ENCODE results near the gene CEP63. TPM values are rescaled to one million over a fixed set of nuclear protein-coding genes. Genes with fewer than 3 reads are reported as not detected.

The CEP63 gene
- total RNA-seq, 4 donors from 2014 or later = 21.4 to 23.5 (median 22.4) TPM

DNA sequence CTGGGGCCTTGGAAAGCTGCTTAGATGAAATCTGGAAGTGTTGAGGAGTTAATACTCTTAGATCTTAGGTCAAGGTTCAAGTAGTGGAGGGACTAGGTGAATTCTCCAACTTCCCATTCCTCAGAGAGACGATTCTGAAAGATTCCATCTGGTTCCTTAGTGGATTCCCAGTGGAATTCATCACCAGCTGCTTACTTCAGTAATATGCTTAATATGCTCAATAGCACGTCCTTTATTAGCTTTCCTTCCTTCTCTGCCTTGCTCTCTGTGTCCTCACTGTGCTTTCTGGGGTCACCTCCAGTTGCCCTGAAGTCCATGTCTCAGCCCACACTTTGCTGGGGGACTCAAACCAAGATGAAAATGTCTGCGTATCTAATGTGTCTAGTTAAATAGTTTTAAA is 31.0 kb downstream of the CEP63 start:
- intact Hi-C loops (cut with DNase I; ENCODE audit: low total_unique reads) (no loop called here), in situ Hi-C loops (cut with MboI; ENCODE audit: low sequenced_read_pairs in 4 of 4) (no loop called here)
- Histone ChIP-seq H3K4me1 (no peaks in the 10 kb centered on the region), H3K27me3 (no peaks in the 10 kb centered on the region), H3K27ac (no peak overlapping the region), H3K4me3 (no peak overlapping the region), H3K9me3 (peaks cover 0 to 4% (median 0%) of the 10 kb centered on the region in 3 donors), H3K36me3 (no peaks in the 10 kb centered on the region)
- DNase-seq = no peak
- TF ChIP-seq, protein P1, sequence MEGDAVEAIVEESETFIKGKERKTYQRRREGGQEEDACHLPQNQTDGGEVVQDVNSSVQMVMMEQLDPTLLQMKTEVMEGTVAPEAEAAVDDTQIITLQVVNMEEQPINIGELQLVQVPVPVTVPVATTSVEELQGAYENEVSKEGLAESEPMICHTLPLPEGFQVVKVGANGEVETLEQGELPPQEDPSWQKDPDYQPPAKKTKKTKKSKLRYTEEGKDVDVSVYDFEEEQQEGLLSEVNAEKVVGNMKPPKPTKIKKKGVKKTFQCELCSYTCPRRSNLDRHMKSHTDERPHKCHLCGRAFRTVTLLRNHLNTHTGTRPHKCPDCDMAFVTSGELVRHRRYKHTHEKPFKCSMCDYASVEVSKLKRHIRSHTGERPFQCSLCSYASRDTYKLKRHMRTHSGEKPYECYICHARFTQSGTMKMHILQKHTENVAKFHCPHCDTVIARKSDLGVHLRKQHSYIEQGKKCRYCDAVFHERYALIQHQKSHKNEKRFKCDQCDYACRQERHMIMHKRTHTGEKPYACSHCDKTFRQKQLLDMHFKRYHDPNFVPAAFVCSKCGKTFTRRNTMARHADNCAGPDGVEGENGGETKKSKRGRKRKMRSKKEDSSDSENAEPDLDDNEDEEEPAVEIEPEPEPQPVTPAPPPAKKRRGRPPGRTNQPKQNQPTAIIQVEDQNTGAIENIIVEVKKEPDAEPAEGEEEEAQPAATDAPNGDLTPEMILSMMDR (IDR thresholded peaks at IDR 0.05 in 4 of 5, conservative IDR thresholded peaks at IDR 0.05 in 1 of 5) = no peak
- TF ChIP-seq POLR2A (IDR thresholded peaks at IDR 0.05) = no peak
- no peak for ATAC-seq

DNA sequence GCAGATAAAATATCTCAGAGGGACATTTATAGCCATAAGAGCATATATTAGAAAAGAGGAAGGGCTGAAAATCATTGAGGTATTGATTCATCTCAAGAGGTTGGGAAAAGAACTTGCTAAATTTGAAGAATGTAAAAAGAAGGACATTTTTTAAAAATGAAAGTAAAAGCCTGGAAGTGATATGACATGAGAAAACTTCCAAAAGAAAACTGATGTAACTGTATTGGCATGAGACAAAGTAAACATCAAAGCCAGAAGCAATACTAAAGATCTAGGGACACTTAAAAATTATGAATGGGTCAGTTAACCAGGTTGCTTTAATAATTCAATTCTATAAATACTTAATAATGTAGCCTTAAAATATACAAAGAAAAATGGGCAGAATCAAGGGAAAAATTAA is 31.9 kb downstream of the CEP63 start:
- Histone ChIP-seq H3K4me3 (no peak overlapping the region), H3K4me1 (no peaks in the 10 kb centered on the region), H3K27me3 (no peaks in the 10 kb centered on the region), H3K36me3 (no peaks in the 10 kb centered on the region), H3K9me3 (peaks cover 0 to 5% (median 4%) of the 10 kb centered on the region in 3 donors), H3K27ac (no peak overlapping the region)
- ATAC-seq (no peak), DNase-seq (no peak)
- no peak for TF ChIP-seq POLR2A (IDR thresholded peaks at IDR 0.05)
- TF ChIP-seq, protein P1 (IDR thresholded peaks at IDR 0.05 in 4 of 5, conservative IDR thresholded peaks at IDR 0.05 in 1 of 5) = no peak
- intact Hi-C loops (cut with DNase I; ENCODE audit: low total_unique reads) (no loop called here), in situ Hi-C loops (cut with MboI; ENCODE audit: low sequenced_read_pairs in 4 of 4) (no loop called here)

DNA sequence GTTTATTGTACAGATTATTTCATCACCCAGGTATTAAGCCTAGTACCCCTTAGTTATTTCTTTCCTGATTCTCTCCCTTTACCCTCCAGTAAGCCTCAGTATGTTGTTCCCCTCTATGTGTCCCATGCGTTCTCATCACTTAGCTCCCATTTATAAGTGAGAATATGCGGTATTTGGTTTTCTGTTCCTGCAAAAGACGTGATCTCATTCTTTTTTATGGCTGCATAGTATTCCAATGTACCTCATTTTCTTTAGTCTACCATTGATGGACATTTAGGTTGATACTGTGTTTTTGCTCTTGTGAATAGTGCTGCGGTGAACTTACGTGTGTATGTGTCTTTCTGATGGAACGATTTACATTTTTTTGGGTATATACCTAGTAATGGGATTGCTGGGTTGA is 36.7 kb downstream of the CEP63 start:
- Histone ChIP-seq H3K27me3 (no peaks in the 10 kb centered on the region), H3K9me3 (peaks cover 4 to 15% (median 5%) of the 10 kb centered on the region in 3 donors), H3K4me3 (no peak overlapping the region), H3K4me1 (no peaks in the 10 kb centered on the region), H3K36me3 (no peaks in the 10 kb centered on the region), H3K27ac (no peak overlapping the region)
- intact Hi-C loops (cut with DNase I; ENCODE audit: low total_unique reads) (no loop called here), in situ Hi-C loops (cut with MboI; ENCODE audit: low sequenced_read_pairs in 4 of 4) (no loop called here)
- TF ChIP-seq, protein P1 (IDR thresholded peaks at IDR 0.05 in 4 of 5, conservative IDR thresholded peaks at IDR 0.05 in 1 of 5) = no peak
- TF ChIP-seq POLR2A (IDR thresholded peaks at IDR 0.05) = no peak
- no peak for ATAC-seq
- no peak for DNase-seq

DNA sequence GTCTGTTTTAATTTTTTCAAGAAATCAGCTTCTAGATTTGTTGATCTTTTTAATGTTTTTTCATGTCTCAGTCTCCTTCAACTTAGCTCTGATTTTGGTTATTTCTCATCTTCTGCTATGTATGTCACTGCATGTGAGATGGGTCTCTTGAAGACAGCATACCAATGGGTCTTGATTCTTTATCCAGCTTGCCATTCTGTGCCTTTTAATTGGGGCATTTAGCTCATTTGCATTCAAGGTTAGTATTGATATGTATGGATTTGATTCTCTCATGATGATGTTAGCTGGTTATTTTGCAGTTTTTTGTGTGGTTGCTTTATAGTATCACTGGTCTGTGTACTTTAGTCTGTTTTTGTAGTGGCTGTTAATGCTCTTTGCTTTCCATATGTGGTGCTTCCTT is 39.4 kb downstream of the CEP63 start:
- Histone ChIP-seq H3K36me3 (no peaks in the 10 kb centered on the region), H3K27ac (no peak overlapping the region), H3K4me1 (no peaks in the 10 kb centered on the region), H3K9me3 (peaks cover 0 to 15% (median 5%) of the 10 kb centered on the region in 3 donors), H3K4me3 (no peak overlapping the region), H3K27me3 (no peaks in the 10 kb centered on the region)
- ATAC-seq = no peak
- in situ Hi-C loops (cut with MboI; ENCODE audit: low sequenced_read_pairs in 4 of 4) = no loop called here
- DNase-seq = no peak
- intact Hi-C loops (cut with DNase I; ENCODE audit: low total_unique reads) = no loop called here
- TF ChIP-seq, protein P1 (IDR thresholded peaks at IDR 0.05 in 4 of 5, conservative IDR thresholded peaks at IDR 0.05 in 1 of 5) = no peak
- no peak for TF ChIP-seq POLR2A (IDR thresholded peaks at IDR 0.05)

DNA sequence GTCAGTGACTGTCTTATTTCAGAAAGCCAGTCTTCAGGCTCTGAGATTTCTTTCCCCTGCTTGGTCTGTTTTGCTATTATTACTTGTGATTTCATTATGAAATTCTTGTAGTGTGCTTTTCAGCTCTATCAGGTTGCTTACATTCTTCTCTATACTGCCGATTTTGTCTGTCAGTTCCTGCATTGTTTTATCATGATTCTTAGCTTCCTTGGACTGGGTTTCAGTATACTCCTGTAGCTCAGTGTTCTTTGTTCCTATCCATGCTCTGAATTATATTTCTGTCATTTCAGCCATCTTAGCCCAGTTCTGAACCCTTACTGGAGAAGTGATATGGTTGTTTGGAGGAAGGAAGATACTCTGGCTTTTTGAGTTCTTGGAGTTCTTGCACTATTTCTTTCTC is 40.5 kb downstream of the CEP63 start:
- intact Hi-C loops (cut with DNase I; ENCODE audit: low total_unique reads) (no loop called here), in situ Hi-C loops (cut with MboI; ENCODE audit: low sequenced_read_pairs in 4 of 4) (no loop called here)
- no peak for TF ChIP-seq POLR2A (IDR thresholded peaks at IDR 0.05)
- TF ChIP-seq, protein P1 (IDR thresholded peaks at IDR 0.05 in 4 of 5, conservative IDR thresholded peaks at IDR 0.05 in 1 of 5) = no peak
- Histone ChIP-seq H3K9me3 (peaks cover 0 to 15% (median 5%) of the 10 kb centered on the region in 3 donors), H3K27ac (no peak overlapping the region), H3K4me1 (peaks cover 3 to 5% of the 10 kb centered on the region in 2 donors), H3K4me3 (no peak overlapping the region), H3K27me3 (no peaks in the 10 kb centered on the region), H3K36me3 (no peaks in the 10 kb centered on the region)
- DNase-seq (no peak), ATAC-seq (no peak)
